ENCODE data around the gene DNAH7. TPM values are rescaled to one million over a fixed set of nuclear protein-coding genes. Genes with fewer than 3 reads are reported as not detected.

DNAH7 gene
- total RNA-seq, 1 experiment from 2014 or later = 0.09 TPM

DNA sequence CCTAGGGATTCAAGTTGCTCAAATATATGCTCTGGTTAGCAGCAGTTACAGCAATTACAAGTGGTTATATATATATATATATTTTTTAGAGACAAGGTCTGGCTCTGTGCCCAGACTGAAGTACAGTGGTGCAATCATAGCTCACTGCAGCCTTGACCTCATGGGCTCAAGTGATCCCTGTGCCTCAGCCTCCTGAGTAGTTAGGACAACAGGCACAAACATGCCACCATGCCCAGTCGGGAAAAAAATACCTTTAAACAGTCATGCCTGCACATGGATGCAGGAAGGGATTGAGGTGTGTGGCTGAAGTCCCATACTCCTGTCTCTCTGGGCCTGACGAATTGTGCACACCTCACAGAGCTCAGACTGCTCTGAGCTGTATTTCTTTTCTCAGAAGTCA is 19.6 kb upstream of the DNAH7 start:
- no peak overlapping the region for H3K56ac ChIP-seq (ENCODE audit: insufficient read length, low read depth, low read length)

More for the DNA sequence above, 19.6 kb upstream of the DNAH7 start:
- Histone ChIP-seq H3K4ac (ENCODE audit: low read depth, low read length) (no peak overlapping the region), H3K4me2 (ENCODE audit: insufficient read depth, insufficient read length, low read length) (no peak overlapping the region), H4K20me1 (ENCODE audit: control insufficient read depth, insufficient read depth, insufficient read length) (no peaks in the 10 kb centered on the region), H4K5ac (ENCODE audit: insufficient read length, low read depth, low read length) (no peak overlapping the region), H2AFZ (ENCODE audit: low read length) (no peak overlapping the region), H3K79me2 (ENCODE audit: insufficient read depth, low read length) (no peaks in the 10 kb centered on the region), H3K4me1 (ENCODE audit: insufficient read depth, low read length) (no peaks in the 10 kb centered on the region), H4K91ac (ENCODE audit: insufficient read length, low read depth, low read length) (no peak overlapping the region), H2BK5ac (ENCODE audit: insufficient read length, low read length) (no peak overlapping the region), H3K9me3 (ENCODE audit: control insufficient read depth, low read depth, low read length) (no peaks in the 10 kb centered on the region), H3K14ac (ENCODE audit: insufficient read depth, low read length) (no peak overlapping the region), H2AK5ac (ENCODE audit: insufficient read length, low read length) (no peak overlapping the region), H3K23ac (ENCODE audit: insufficient read length, low read depth, low read length) (no peak overlapping the region), H2BK15ac (ENCODE audit: low read depth, low read length) (no peak overlapping the region), H3K18ac (ENCODE audit: insufficient read length, low read depth, low read length) (no peak overlapping the region), H3K9ac (ENCODE audit: extremely low read depth, insufficient read length, low read length) (no peak overlapping the region), H2BK20ac (ENCODE audit: low read depth, low read length, poor library complexity, severe bottlenecking) (no peak overlapping the region), H3K27ac (ENCODE audit: insufficient read length, low read depth, low read length) (no peak overlapping the region), H3K27me3 (ENCODE audit: insufficient read depth, low read length) (no peaks in the 10 kb centered on the region), H4K8ac (replicated peaks; ENCODE audit: insufficient read length, low read depth, low read length) (no peak overlapping the region), H2BK12ac (ENCODE audit: insufficient read length, low read depth, low read length) (no peak overlapping the region), H2BK120ac (ENCODE audit: low read depth, low read length, poor library complexity, severe bottlenecking) (no peak overlapping the region), H3K79me1 (ENCODE audit: insufficient read depth, low read depth, low read length, poor library complexity, severe bottlenecking) (no peaks in the 10 kb centered on the region), H3T11ph (ENCODE audit: low read length) (no peak overlapping the region), H3K23me2 (ENCODE audit: insufficient read length, low read depth, low read length, poor library complexity, severe bottlenecking) (no peaks in the 10 kb centered on the region)
- Mint-ChIP-seq H3K27me3 (ENCODE audit: low read depth) (peaks cover 1% of the 10 kb centered on the region; the same call in 1 of the 2 replicates), H3K4me1 (no peaks in the 10 kb centered on the region), H3K27ac (no peak overlapping the region), H3K9me3 (peaks cover 30 to 31% of the 10 kb centered on the region in 2 experiments), H3K4me3 (no peak overlapping the region), H3K36me3 (ENCODE audit: insufficient read depth in 1 of 3, low read depth in 3 of 3) (peaks cover 16 to 33% (median 19%) of the 10 kb centered on the region in 3 experiments)
- TF ChIP-seq, protein P1, sequence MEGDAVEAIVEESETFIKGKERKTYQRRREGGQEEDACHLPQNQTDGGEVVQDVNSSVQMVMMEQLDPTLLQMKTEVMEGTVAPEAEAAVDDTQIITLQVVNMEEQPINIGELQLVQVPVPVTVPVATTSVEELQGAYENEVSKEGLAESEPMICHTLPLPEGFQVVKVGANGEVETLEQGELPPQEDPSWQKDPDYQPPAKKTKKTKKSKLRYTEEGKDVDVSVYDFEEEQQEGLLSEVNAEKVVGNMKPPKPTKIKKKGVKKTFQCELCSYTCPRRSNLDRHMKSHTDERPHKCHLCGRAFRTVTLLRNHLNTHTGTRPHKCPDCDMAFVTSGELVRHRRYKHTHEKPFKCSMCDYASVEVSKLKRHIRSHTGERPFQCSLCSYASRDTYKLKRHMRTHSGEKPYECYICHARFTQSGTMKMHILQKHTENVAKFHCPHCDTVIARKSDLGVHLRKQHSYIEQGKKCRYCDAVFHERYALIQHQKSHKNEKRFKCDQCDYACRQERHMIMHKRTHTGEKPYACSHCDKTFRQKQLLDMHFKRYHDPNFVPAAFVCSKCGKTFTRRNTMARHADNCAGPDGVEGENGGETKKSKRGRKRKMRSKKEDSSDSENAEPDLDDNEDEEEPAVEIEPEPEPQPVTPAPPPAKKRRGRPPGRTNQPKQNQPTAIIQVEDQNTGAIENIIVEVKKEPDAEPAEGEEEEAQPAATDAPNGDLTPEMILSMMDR (conservative IDR thresholded peaks at IDR 0.05) = no peak
- DNase-seq = no peak
- WGBS (ENCODE audit: extremely low coverage, insufficient read length, low lambda C conversion rate) = no CpG with 5 or more reads among the region's 2 CpGs

Data from H9 (cell line).